Uterus (tissue), 2 donors: Measurements from ENCODE around the gene LINGO1.

Experiments
- CTCF ChIP-seq, 4 experiments: fragments of 200-600 bp in 2 of 4; fragments of 450-650 bp in 2 of 4; sonication (generic) in 2 of 4; IDR thresholded peaks; one replicate each; pipeline ENCODE4 v1.5.1; 2016 to 2019; ENCODE audit warnings: antibody characterized with exemption in 4 of 4, mild to moderate bottlenecking in 2 of 4, moderate library complexity in 1 of 4
- POLR2A ChIP-seq, 2 donors: fragments of 450-650 bp; IDR thresholded peaks; one replicate each; pipeline ENCODE4 v1.6.1; 2016; ENCODE audit warnings: antibody characterized with exemption in 2 of 2, mild to moderate bottlenecking in 1 of 2, moderate library complexity in 1 of 2

GRCh38 chr15:77646104-77646694, 13.5 kb upstream of the LINGO1 start:
- TF ChIP-seq CTCF (IDR thresholded peaks at IDR 0.05) (no peak), POLR2A (IDR thresholded peaks at IDR 0.05) (no peak)
